HepG2 (cell line): ENCODE data around the gene NMUR1. TPM values are rescaled to one million over a fixed set of nuclear protein-coding genes. Genes with fewer than 3 reads are reported as not detected.

Source experiments
- ATAC-seq: fragments of 200-7000 bp; cut with Tn5 transposase; 3 replicates; pipeline ENCODE4 v1.9.1; 2020; ENCODE audit warnings: mild to moderate bottlenecking, moderate library complexity
- BruUV-seq: library from RNA; stranded (reverse); fragments of 400-500 nt; replicated peaks from 2 replicates; lab custom pipeline; 2021; lab: Mats Ljungman, UMichigan
- CTCF ChIA-PET: fragments of 300-600 bp; formaldehyde crosslinking; extraction: SDS; loops from one replicate; lab custom pipeline; 2021; ENCODE audit warnings: low total read pairs, inconsistent platforms, low intra/inter-chr PET ratio; lab: Yijun Ruan, JAX
- POLR2A ChIA-PET: fragments of 350-600 bp; sonication (Branson Sonifier 250); formaldehyde crosslinking; loops from one replicate; lab custom pipeline; 2020; ENCODE audit warnings: antibody characterized with exemption, inconsistent platforms; lab: Yijun Ruan, JAX
- DNase-seq: peaks from one replicate; pipeline ENCODE4 v3.0.0-alpha.2; 2015; ENCODE audit warnings: low spot score
- FAIRE-seq: peaks from 3 replicates; lab custom pipeline; 2011; peaks lifted over from hg19 to GRCh38; lab: Jason Lieb, UNC
- H2AFZ ChIP-seq: one replicate; pipeline ENCODE4 v1.6.1; 2011; ENCODE audit warnings: low read length, inconsistent platforms
- H3K27ac ChIP-seq: fragments of 300-600 bp; 3 replicates; pipeline ENCODE4 v1.8.0; 2011; ENCODE audit warnings: mixed run types, mild to moderate bottlenecking, mixed read lengths, low read length, inconsistent platforms; ENCODE audit not compliant: insufficient read depth; ENCODE audit errors: extremely low read length
- H3K27me3 ChIP-seq, 2 experiments: fragments of 200-600 bp in 1 of 2; 2 replicates in 1 of 2; 3 replicates in 1 of 2; pipeline versions ENCODE4 v1.6.0 to v1.8.0; 2011; ENCODE audit warnings: low read length in 2 of 2, mild to moderate bottlenecking in 2 of 2, moderate library complexity in 2 of 2, inconsistent platforms in 1 of 2; ENCODE audit not compliant: insufficient read depth in 2 of 2, control insufficient read depth in 1 of 2
- H3K36me3 ChIP-seq, 2 experiments: fragments of 200-600 bp in 1 of 2; replicated peaks in 1 of 2; 2 replicates in 1 of 2; 3 replicates in 1 of 2; pipeline versions ENCODE4 v1.5.1 to v1.8.0; 2011; ENCODE audit warnings: low read length in 2 of 2, inconsistent platforms in 1 of 2; ENCODE audit not compliant: insufficient read depth in 2 of 2, control insufficient read depth in 1 of 2
- H3K4me1 ChIP-seq: 2 replicates; pipeline ENCODE4 v1.5.1; 2012; ENCODE audit warnings: low read length, inconsistent platforms; ENCODE audit not compliant: insufficient read depth
- H3K4me2 ChIP-seq: 2 replicates; pipeline ENCODE4 v1.6.0; 2011; ENCODE audit warnings: low read depth, low read length, inconsistent platforms
- H3K4me3 ChIP-seq, 3 experiments: fragments of 200-600 bp in 1 of 3; sonication (generic), shearing (Covaris generic) in 1 of 3; replicated peaks in 1 of 3; 2 replicates each; pipeline ENCODE4 v1.5.1; 2011 to 2016; ENCODE audit warnings: low read length in 3 of 3, inconsistent platforms in 2 of 3, low read depth in 2 of 3, mild to moderate bottlenecking in 2 of 3, control low read depth in 1 of 3, mixed read lengths in 1 of 3; ENCODE audit not compliant: insufficient read depth in 1 of 3
- H3K79me2 ChIP-seq: one replicate; pipeline ENCODE4 v1.6.1; 2011; ENCODE audit warnings: low read length, inconsistent platforms; ENCODE audit not compliant: insufficient read depth
- H3K9ac ChIP-seq: 2 replicates; pipeline ENCODE4 v1.6.0; 2011; ENCODE audit warnings: mild to moderate bottlenecking, low read depth, low read length, inconsistent platforms; ENCODE audit not compliant: insufficient read depth
- H3K9me3 ChIP-seq: 2 replicates; pipeline ENCODE4 v1.5.1; 2012; ENCODE audit warnings: mild to moderate bottlenecking, low read length
- H4K20me1 ChIP-seq: 2 replicates; pipeline ENCODE4 v1.6.0; 2011; ENCODE audit warnings: inconsistent platforms, mild to moderate bottlenecking, low read length, moderate library complexity; ENCODE audit not compliant: insufficient read depth
- GTF2F1 ChIP-seq: fragments of 150-350 bp; IDR thresholded peaks from 2 replicates; pipeline ENCODE4 v1.6.1; 2014; ENCODE audit warnings: low read length
- HCFC1 ChIP-seq: fragments of 150-350 bp; IDR thresholded peaks from 2 replicates; pipeline ENCODE4 v1.6.1; 2014; ENCODE audit warnings: low read depth, low read length
- MXI1 ChIP-seq: IDR thresholded peaks from 3 replicates; pipeline ENCODE4 v1.6.1; 2012; ENCODE audit warnings: low read depth, low read length, inconsistent platforms, borderline replicate concordance
- SP4 ChIP-seq: sonication (generic); formaldehyde crosslinking; IDR thresholded peaks from 2 replicates; pipeline ENCODE4 v1.8.1; 2023; ENCODE audit warnings: mild to moderate bottlenecking, missing genetic modification reagents
- ZNF350 ChIP-seq: sonication (generic); formaldehyde crosslinking; IDR thresholded peaks from 2 replicates; pipeline ENCODE4 v1.4.0; 2020; ENCODE audit warnings: mild to moderate bottlenecking, low read depth, missing genetic modification reagents, borderline replicate concordance
- ZNF839 ChIP-seq: sonication (generic); formaldehyde crosslinking; IDR thresholded peaks from 2 replicates; pipeline ENCODE4 v1.4.0; 2020; ENCODE audit warnings: missing genetic modification reagents, mild to moderate bottlenecking, borderline replicate concordance
- WGBS: methylation state at CpG from one replicate; pipeline ENCODE4 v1.1.6; 2017; ENCODE audit warnings: low lambda C conversion rate; 5-methylcytosine and 5-hydroxymethylcytosine counted together
- in situ Hi-C: cut with HindIII; loops from 2 replicates; pipeline ENCODE4 v1.10.0; 2017; ENCODE audit warnings: low pct_unique_long_range_greater_than_20kb; ENCODE audit not compliant: extremely low pct_ligation_motif_present
- intact Hi-C: fragments of 100-400 bp; cut with micrococcal nuclease; formaldehyde crosslinking; loops from one replicate; pipeline ENCODE4 v1.10.0; 2022; ENCODE audit not compliant: unreplicated experiment
- polyA plus RNA-seq, 8 experiments: library from polyadenylated mRNA; depleted of rRNA in 3 of 8; stranded (reverse) in 7 of 8; unstranded in 1 of 8; fragments of >200 nt; fragmentation: Illumina TruSeq in 4 of 8; extraction: Trizol in 4 of 8; gene quantifications; 2 replicates each; pipeline versions ENCODE4 v1.2.1 to v1.2.3, GENCODE V29; 2011 to 2016; ENCODE audit warnings: low read depth in 4 of 8, missing spikeins in 1 of 8, mixed read lengths in 1 of 8; ENCODE audit not compliant: insufficient read depth in 1 of 8
- total RNA-seq, 5 experiments: library from RNA; depleted of rRNA; stranded (reverse); fragments of >200 nt; fragmentation: Illumina TruSeq; extraction: Trizol; gene quantifications; 2 replicates each; pipeline ENCODE4 v1.2.3, GENCODE V29; 2016; ENCODE audit warnings: low read depth in 1 of 5
- TF ChIP-seq, protein P1 (sequence below): fragments of 450-650 bp; IDR thresholded peaks from 2 replicates; pipeline ENCODE4 v1.6.1; 2016

Gene NMUR1
- total and polyA plus RNA-seq, 2 of the 13 experiments (the other 11 are each of a cell fraction or from before 2014, with no cell fraction given) = not detected

GRCh38 chr2:231526341-231527090 is 3.7 kb downstream of the NMUR1 start:
- Histone ChIP-seq H3K4me2 (peak overlapping the region; percentile 11; the same call in 1 of the 2 replicates), H3K27me3 (peaks cover 8 to 49% of the 10 kb centered on the region in 2 experiments; a peak in 4 of 5 replicates), H3K4me1 (no peaks in the 10 kb centered on the region), H2AFZ (no peak overlapping the region), H4K20me1 (no peaks in the 10 kb centered on the region), H3K9me3 (no peaks in the 10 kb centered on the region), H3K27ac (no peak overlapping the region), H3K79me2 (no peaks in the 10 kb centered on the region), H3K9ac (no peak overlapping the region), H3K4me3 (no peak overlapping the region; a peak in 1 of 6 replicates), H3K36me3 (no peaks in the 10 kb centered on the region)
- intact Hi-C loops = no loop called here
- DNase-seq = no peak
- in situ Hi-C loops = no loop called here
- POLR2A ChIA-PET = no interaction called here
- CTCF ChIA-PET = no interaction called here
- TF ChIP-seq MXI1 = no peak
- no peak for TF ChIP-seq ZNF839 (CRISPR knock-in tag)
- TF ChIP-seq SP4 (CRISPR knock-in tag) = no peak
- no peak for TF ChIP-seq GTF2F1
- TF ChIP-seq ZNF350 (CRISPR knock-in tag) = no peak
- ATAC-seq = peak; percentile 37
- no TSS peak for BruUV-seq
- no peak for FAIRE-seq
- WGBS = 33% methylated on average over 13 of the region's 16 CpGs

DNA sequence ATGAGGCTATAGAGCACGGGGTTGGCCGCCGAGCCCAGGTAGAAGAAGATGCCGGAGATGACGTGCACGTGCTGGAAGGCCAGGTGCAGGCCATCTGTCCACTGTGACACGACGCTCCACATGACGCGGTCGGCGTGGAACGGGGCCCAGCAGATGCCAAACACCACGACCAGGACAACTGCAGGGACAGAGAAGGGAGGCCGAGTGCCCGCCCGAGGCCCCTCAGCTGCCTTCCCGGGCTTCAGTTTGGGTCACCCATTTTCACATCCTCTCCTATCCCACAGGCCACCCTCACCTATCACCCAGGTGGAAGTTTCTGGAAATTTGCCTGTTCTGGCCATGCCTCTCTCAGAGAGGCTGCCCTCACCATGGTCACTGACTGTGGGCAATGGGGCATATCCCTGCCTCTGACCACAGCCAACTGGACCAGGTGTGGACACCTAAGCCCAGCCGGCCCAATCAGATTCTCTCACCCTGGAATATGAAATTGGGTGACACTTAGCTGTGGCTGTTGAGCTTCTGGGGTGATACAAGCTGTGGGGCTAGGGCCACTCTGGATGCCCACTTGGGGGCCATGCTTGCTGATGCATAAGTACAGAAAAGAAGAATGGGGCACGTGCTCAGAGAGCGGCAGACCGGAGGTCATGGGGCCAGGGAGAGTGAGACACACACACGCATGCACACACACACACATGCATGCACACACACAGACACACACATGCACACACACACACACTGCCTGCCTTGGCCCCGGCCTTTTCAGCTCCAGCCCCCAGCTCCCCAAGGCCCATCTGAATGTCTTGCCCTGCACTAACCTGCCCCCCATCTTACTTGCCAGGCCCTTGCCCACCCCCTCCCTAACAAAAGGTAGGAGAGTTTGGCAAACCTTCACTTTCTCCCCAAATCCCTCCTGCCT is 4.7 kb downstream of the NMUR1 start:
- no peak for FAIRE-seq
- Histone ChIP-seq H3K27ac (no peak overlapping the region), H3K4me3 (no peak overlapping the region)
- no peak for TF ChIP-seq HCFC1
- TF ChIP-seq, protein P1, sequence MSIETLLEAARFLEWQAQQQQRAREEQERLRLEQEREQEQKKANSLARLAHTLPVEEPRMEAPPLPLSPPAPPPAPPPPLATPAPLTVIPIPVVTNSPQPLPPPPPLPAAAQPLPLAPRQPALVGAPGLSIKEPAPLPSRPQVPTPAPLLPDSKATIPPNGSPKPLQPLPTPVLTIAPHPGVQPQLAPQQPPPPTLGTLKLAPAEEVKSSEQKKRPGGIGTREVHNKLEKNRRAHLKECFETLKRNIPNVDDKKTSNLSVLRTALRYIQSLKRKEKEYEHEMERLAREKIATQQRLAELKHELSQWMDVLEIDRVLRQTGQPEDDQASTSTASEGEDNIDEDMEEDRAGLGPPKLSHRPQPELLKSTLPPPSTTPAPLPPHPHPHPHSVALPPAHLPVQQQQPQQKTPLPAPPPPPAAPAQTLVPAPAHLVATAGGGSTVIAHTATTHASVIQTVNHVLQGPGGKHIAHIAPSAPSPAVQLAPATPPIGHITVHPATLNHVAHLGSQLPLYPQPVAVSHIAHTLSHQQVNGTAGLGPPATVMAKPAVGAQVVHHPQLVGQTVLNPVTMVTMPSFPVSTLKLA = peak; percentile 31; the same call in 1 of the 2 replicates
- TF ChIP-seq, all 625 proteins: peak for 1
- intact Hi-C loops (no loop called here), in situ Hi-C loops (no loop called here)
- Histone ChIP-seq H3K36me3 (no peaks in the 10 kb centered on the region), H3K79me2 (no peaks in the 10 kb centered on the region), H3K9me3 (no peaks in the 10 kb centered on the region), H3K27me3 (peaks cover 8 to 45% of the 10 kb centered on the region in 2 experiments; a peak in 4 of 5 replicates), H2AFZ (no peak overlapping the region), H4K20me1 (no peaks in the 10 kb centered on the region), H3K4me2 (no peak overlapping the region), H3K9ac (no peak overlapping the region), H3K4me1 (no peaks in the 10 kb centered on the region)
- BruUV-seq = no TSS peak
- 69% methylated on average over 24 of the region's 24 CpGs for WGBS
- ChIA-PET CTCF (no interaction called here), POLR2A (no interaction called here)
- no peak for DNase-seq
- ATAC-seq = no peak
